HepG2 (cell line): ENCODE measurements around the gene TUT4. TPM values are rescaled to one million over a fixed set of nuclear protein-coding genes. Genes with fewer than 3 reads are reported as not detected.

Experiments used
- AHDC1 ChIP-seq: sonication (generic); formaldehyde crosslinking; IDR thresholded peaks from 2 replicates; pipeline ENCODE4 v1.5.1; 2020; ENCODE audit warnings: mild to moderate bottlenecking, missing genetic modification reagents, borderline replicate concordance
- ELF3 ChIP-seq: IDR thresholded peaks from 2 replicates; pipeline ENCODE4 v1.6.1; 2016; ENCODE audit warnings: missing genetic modification reagents, missing compliant biosample characterization
- FOSL2 ChIP-seq: sonication (generic); formaldehyde crosslinking; IDR thresholded peaks from 2 replicates; pipeline ENCODE4 v1.4.0; 2020; ENCODE audit warnings: missing genetic modification reagents
- HDAC2 ChIP-seq: sonication (generic); formaldehyde crosslinking; IDR thresholded peaks from 2 replicates; pipeline ENCODE4 v1.4.0; 2020; ENCODE audit warnings: missing genetic modification reagents
- HINFP ChIP-seq: sonication (generic); formaldehyde crosslinking; IDR thresholded peaks from 2 replicates; pipeline ENCODE4 v1.4.0; 2020; ENCODE audit warnings: low read depth, mild to moderate bottlenecking, missing genetic modification reagents
- HNRNPK ChIP-seq: fragments of 200-400 bp; formaldehyde crosslinking; IDR thresholded peaks from 2 replicates; pipeline ENCODE4 v1.6.1; 2018; ENCODE audit warnings: low read length, low read depth, moderate library complexity, mild to moderate bottlenecking; ENCODE audit not compliant: poor library complexity, severe bottlenecking
- HOXA3 ChIP-seq: sonication (generic); formaldehyde crosslinking; IDR thresholded peaks from 2 replicates; pipeline ENCODE4 v1.5.0; 2020; ENCODE audit warnings: missing genetic modification reagents
- MAF1 ChIP-seq: sonication (generic); formaldehyde crosslinking; IDR thresholded peaks from 2 replicates; pipeline ENCODE4 v1.5.0; 2020; ENCODE audit warnings: missing genetic modification reagents, borderline replicate concordance
- MAFF ChIP-seq: IDR thresholded peaks from 2 replicates; pipeline ENCODE4 v1.6.1; 2011; ENCODE audit warnings: low read depth, low read length, improper control_type of control experiment
- MTERF4 ChIP-seq: sonication (generic); formaldehyde crosslinking; IDR thresholded peaks from 2 replicates; pipeline ENCODE4 v1.8.0; 2023; ENCODE audit warnings: mild to moderate bottlenecking, missing genetic modification reagents
- NR0B2 ChIP-seq: sonication (generic); formaldehyde crosslinking; IDR thresholded peaks from 2 replicates; pipeline ENCODE4 v1.4.0; 2020; ENCODE audit warnings: mild to moderate bottlenecking, missing genetic modification reagents
- SRSF1 ChIP-seq: fragments of 200-400 bp; formaldehyde crosslinking; optimal IDR thresholded peaks from 2 replicates; pipeline ENCODE3; 2017; ENCODE audit warnings: mild to moderate bottlenecking, low read depth, low read length, moderate library complexity
- ZBTB10 ChIP-seq: sonication (generic); formaldehyde crosslinking; IDR thresholded peaks from 2 replicates; pipeline ENCODE4 v1.4.0; 2020; ENCODE audit warnings: missing genetic modification reagents, borderline replicate concordance
- ZFP62 ChIP-seq: sonication (generic); formaldehyde crosslinking; IDR thresholded peaks from 2 replicates; pipeline ENCODE4 v1.4.0; 2020; ENCODE audit warnings: missing genetic modification reagents
- ZFY ChIP-seq: sonication (generic); formaldehyde crosslinking; IDR thresholded peaks from 2 replicates; pipeline ENCODE4 v1.4.0; 2020; ENCODE audit warnings: missing genetic modification reagents
- ZNF329 ChIP-seq: sonication (generic); formaldehyde crosslinking; IDR thresholded peaks from 2 replicates; pipeline ENCODE4 v1.9.0; 2021; ENCODE audit warnings: low read depth, mild to moderate bottlenecking, missing genetic modification reagents
- polyA plus RNA-seq, 8 experiments: library from polyadenylated mRNA; depleted of rRNA in 3 of 8; stranded (reverse) in 7 of 8; unstranded in 1 of 8; fragments of >200 nt; fragmentation: Illumina TruSeq in 4 of 8; extraction: Trizol in 4 of 8; gene quantifications; 2 replicates each; pipeline versions ENCODE4 v1.2.1 to v1.2.3, GENCODE V29; 2011 to 2016; ENCODE audit warnings: low read depth in 4 of 8, missing spikeins in 1 of 8, mixed read lengths in 1 of 8; ENCODE audit not compliant: insufficient read depth in 1 of 8
- total RNA-seq, 5 experiments: library from RNA; depleted of rRNA; stranded (reverse); fragments of >200 nt; fragmentation: Illumina TruSeq; extraction: Trizol; gene quantifications; 2 replicates each; pipeline ENCODE4 v1.2.3, GENCODE V29; 2016; ENCODE audit warnings: low read depth in 1 of 5

Gene TUT4
- total and polyA plus RNA-seq, 2 of the 13 experiments (the other 11 are each of a cell fraction or from before 2014, with no cell fraction given) = 44.7 to 53.5 TPM

GRCh38 chr1:52552505-52553361, at the start of gene TUT4 (continued):
- TF ChIP-seq HOXA3 (CRISPR knock-in tag) (peak; percentile 63), AHDC1 (CRISPR knock-in tag) (peak; percentile 38; the same call in 1 of the 2 replicates), MTERF4 (CRISPR knock-in tag) (peak; percentile 84; the same call in 1 of the 2 replicates), NR0B2 (peak; percentile 71; the same call in 1 of the 2 replicates), HINFP (0 out of 2 replicates have a peak, but pooled peaks have one; percentile 34), HDAC2 (CRISPR knock-in tag) (peak; percentile 38; the same call in 1 of the 2 replicates), FOSL2 (no peak), HNRNPK (peak; percentile 99), ZFP62 (no peak), ZNF329 (CRISPR knock-in tag) (0 out of 2 replicates have a peak, but pooled peaks have one; percentile 51), ZBTB10 (CRISPR knock-in tag) (peak; percentile 63), SRSF1 (peak; percentile 87), MAF1 (CRISPR knock-in tag) (0 out of 2 replicates have a peak, but pooled peaks have one; percentile 31), MAFF (no peak), ZFY (CRISPR knock-in tag) (peak; percentile 81), ELF3 (CRISPR knock-in tag) (0 out of 2 replicates have a peak, but pooled peaks have one; percentile 25)
